Lung (tissue), 12 donors: ENCODE data around the gene SENP6. TPM values are rescaled to one million over a fixed set of nuclear protein-coding genes. Genes with fewer than 3 reads are reported as not detected.

Source experiments
- ATAC-seq: fragments of 200-7000 bp; cut with Tn5 transposase; one replicate; pipeline ENCODE4 v1.9.1; 2020; ENCODE audit warnings: moderate number of reproducible peaks; ENCODE audit not compliant: insufficient read depth, low FRiP score
- DNase-seq, 3 donors: peaks; one replicate each; pipeline ENCODE4 v3.0.0-alpha.2; 2013 to 2017
- H3K27ac ChIP-seq, 2 donors: one replicate each; pipeline ENCODE4 v1.5.1; 2013; ENCODE audit warnings: mild to moderate bottlenecking in 2 of 2, moderate library complexity in 2 of 2, control low read depth in 1 of 2, inconsistent platforms in 1 of 2, low read depth in 1 of 2, low read length in 1 of 2
- H3K27me3 ChIP-seq, 3 donors: one replicate each; pipeline ENCODE4 v1.5.1; 2013; ENCODE audit warnings: low read length in 2 of 3; ENCODE audit not compliant: control insufficient read depth in 3 of 3, insufficient read depth in 3 of 3
- H3K36me3 ChIP-seq, 4 donors: one replicate each; pipeline ENCODE4 v1.5.1; 2013; ENCODE audit warnings: low read length in 4 of 4, mild to moderate bottlenecking in 1 of 4, moderate library complexity in 1 of 4; ENCODE audit not compliant: control insufficient read depth in 4 of 4, insufficient read depth in 4 of 4
- H3K4me1 ChIP-seq, 5 donors: one replicate each; pipeline ENCODE4 v1.5.1; 2013; ENCODE audit warnings: low read length in 5 of 5, mild to moderate bottlenecking in 2 of 5, moderate library complexity in 1 of 5; ENCODE audit not compliant: control insufficient read depth in 5 of 5, insufficient read depth in 5 of 5
- H3K4me3 ChIP-seq: one replicate; pipeline ENCODE4 v1.5.1; 2013; ENCODE audit warnings: mild to moderate bottlenecking, control low read depth, moderate library complexity
- H3K9ac ChIP-seq, 2 donors: one replicate each; pipeline ENCODE4 v1.5.1; 2013; ENCODE audit warnings: low read length in 2 of 2, control low read depth in 1 of 2; ENCODE audit not compliant: insufficient read depth in 1 of 2
- H3K9me3 ChIP-seq, 4 donors: one replicate each; pipeline ENCODE4 v1.5.1; 2013; ENCODE audit warnings: low read length in 3 of 4, mild to moderate bottlenecking in 1 of 4, moderate library complexity in 1 of 4; ENCODE audit not compliant: control insufficient read depth in 4 of 4, insufficient read depth in 3 of 4
- WGBS, 2 donors: extraction: QIAGEN DNeasy Blood & Tissue Kit; methylation state at CpG; one replicate each; pipeline ENCODE4 v1.1.7; 2013; 5-methylcytosine and 5-hydroxymethylcytosine counted together
- polyA plus RNA-seq, 2 donors: library from polyadenylated mRNA; stranded (reverse); fragments of 200-250 nt; gene quantifications; one replicate each; pipeline ENCODE4 v1.2.1, GENCODE V29; 2013
- total RNA-seq, 2 donors: library from RNA; depleted of rRNA in 1 of 2; stranded (reverse); fragments of >200 nt in 1 of 2; gene quantifications; one replicate each; pipeline ENCODE4 v1.2.1, GENCODE V29; 2014 to 2021
- TF ChIP-seq, protein P1 (sequence below): IDR thresholded peaks from 2 replicates; pipeline ENCODE4 v1.5.1; 2012; ENCODE audit warnings: mild to moderate bottlenecking; ENCODE audit errors: control extremely low read depth, extremely low read depth
- donor health status: control.
- donor health status: control.
- donor health status: Bipolar disorder and iron deficiency.
- donor health status: healthy.
- donor health status: DM: yes; HTN: yes; CAD: no.

The SENP6 gene
- total and polyA plus RNA-seq, 4 donors, result 28.0 to 209 (median 62.8) TPM

DNA sequence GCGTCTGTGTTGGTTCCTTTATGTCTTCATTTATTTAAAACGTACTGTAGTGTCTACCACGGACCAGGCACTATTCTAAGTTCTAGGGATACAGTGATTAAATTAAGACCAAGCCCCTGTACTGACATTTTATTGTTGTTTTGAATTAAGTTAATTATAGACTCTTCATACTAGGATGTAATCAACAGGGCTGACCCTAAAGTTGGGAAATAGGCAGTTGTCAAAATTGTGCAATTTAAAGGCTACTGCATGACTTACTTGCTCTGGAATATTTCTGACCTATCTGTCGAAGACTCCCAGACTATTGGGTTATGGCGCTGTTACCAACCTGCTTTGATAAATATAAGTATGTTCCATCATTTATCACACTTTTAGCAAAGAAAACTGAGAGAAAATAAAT is 154.0 kb downstream of the SENP6 start:
- TF ChIP-seq, protein P1, sequence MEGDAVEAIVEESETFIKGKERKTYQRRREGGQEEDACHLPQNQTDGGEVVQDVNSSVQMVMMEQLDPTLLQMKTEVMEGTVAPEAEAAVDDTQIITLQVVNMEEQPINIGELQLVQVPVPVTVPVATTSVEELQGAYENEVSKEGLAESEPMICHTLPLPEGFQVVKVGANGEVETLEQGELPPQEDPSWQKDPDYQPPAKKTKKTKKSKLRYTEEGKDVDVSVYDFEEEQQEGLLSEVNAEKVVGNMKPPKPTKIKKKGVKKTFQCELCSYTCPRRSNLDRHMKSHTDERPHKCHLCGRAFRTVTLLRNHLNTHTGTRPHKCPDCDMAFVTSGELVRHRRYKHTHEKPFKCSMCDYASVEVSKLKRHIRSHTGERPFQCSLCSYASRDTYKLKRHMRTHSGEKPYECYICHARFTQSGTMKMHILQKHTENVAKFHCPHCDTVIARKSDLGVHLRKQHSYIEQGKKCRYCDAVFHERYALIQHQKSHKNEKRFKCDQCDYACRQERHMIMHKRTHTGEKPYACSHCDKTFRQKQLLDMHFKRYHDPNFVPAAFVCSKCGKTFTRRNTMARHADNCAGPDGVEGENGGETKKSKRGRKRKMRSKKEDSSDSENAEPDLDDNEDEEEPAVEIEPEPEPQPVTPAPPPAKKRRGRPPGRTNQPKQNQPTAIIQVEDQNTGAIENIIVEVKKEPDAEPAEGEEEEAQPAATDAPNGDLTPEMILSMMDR, result no peak

DNA sequence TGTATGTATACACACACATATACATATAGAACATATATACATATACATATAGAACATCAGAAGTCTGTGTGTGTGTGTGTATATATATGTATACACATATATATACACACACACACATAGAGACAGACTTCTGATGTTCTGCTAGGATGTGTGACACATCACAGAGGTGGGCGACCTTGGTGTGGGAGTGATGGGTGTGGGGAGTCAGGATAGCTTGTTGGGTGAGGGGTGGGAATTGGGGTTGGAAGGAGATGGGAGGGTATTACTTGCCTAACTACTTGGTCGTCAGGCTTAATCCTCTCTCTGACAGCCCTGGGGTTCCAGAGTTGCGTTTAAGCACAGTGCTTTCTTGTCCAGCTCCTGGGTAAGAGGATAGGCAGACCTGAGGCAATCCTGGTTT is 155.6 kb downstream of the SENP6 start:
- ATAC-seq (no peak), DNase-seq (no peak)
- Histone ChIP-seq H3K4me1 (peaks cover 0 to 2% (median 0%) of the 10 kb centered on the region in 5 donors), H3K9ac (no peak overlapping the region), H3K9me3 (no peaks in the 10 kb centered on the region), H3K27ac (no peak overlapping the region), H3K36me3 (no peaks in the 10 kb centered on the region), H3K27me3 (no peaks in the 10 kb centered on the region), H3K4me3 (no peak overlapping the region)
- TF ChIP-seq, protein P1, result no peak
- 84 to 93% methylated on average over 3 of the region's 3 CpGs for WGBS, 2 donors

More for the DNA sequence above, 154.0 kb downstream of the SENP6 start:
- 89 to 92% methylated on average over 5 of the region's 5 CpGs for WGBS, 2 donors
- Histone ChIP-seq H3K27me3 (no peaks in the 10 kb centered on the region), H3K4me3 (no peak overlapping the region), H3K36me3 (no peaks in the 10 kb centered on the region), H3K4me1 (peaks cover 0 to 2% (median 0%) of the 10 kb centered on the region in 5 donors), H3K27ac (no peak overlapping the region), H3K9ac (no peak overlapping the region), H3K9me3 (no peaks in the 10 kb centered on the region)
- DNase-seq, result no peak
- ATAC-seq, result no peak

DNA sequence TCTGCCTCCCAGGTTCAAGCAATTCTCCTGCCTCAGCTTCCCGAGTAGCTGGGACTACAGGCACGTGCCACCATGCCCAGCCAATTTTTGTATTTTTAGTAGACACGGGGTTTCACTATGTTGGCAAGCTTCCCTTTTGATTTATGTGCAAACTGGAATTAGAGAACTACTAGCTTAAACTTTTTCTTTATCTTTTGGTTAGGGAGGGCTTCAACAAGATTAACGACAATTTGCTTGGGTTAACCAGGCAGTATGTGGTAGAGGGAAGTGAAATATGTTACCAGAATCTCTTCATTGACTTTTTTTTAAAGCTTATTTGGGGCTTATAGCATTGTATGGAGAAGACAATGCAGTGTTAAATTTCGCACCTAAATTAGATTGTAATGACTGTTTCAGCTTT is 156.4 kb downstream of the SENP6 start:
- H3K27ac ChIP-seq, result no peak overlapping the region
- H3K9ac ChIP-seq, result no peak overlapping the region
- 39 to 59% methylated on average over 5 of the region's 5 CpGs for WGBS, 2 donors
- TF ChIP-seq, protein P1, result no peak
- no peak for DNase-seq
- H3K27me3 ChIP-seq, result no peaks in the 10 kb centered on the region
- no peak overlapping the region for H3K4me3 ChIP-seq
- H3K9me3 ChIP-seq, result no peaks in the 10 kb centered on the region
- H3K36me3 ChIP-seq, result no peaks in the 10 kb centered on the region
- no peak for ATAC-seq
- H3K4me1 ChIP-seq, result peaks cover 0 to 2% (median 0%) of the 10 kb centered on the region in 5 donors

DNA sequence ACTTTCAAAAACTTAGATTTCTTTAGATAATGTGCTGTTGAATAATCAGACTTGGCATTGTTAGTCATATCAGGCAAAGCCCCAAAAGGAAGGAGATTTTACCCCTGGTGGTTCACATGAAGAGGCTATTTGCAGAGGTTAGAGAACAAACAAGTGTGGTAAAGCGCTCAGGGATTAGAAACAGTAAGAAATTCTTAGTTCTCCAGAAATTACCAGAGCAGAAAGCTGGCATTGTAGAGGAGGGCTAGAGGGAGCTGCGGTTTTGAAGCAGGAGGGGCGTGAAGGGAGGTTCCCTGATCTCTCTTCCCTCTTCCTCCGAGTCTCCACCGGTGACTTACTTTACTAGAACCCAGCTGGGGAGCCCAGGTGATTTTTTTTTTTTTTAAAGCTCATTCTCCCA is 157.5 kb downstream of the SENP6 start:
- TF ChIP-seq, protein P1, result no peak
- 41 to 49% methylated on average over 5 of the region's 5 CpGs for WGBS, 2 donors
- no peak for DNase-seq
- Histone ChIP-seq H3K36me3 (no peaks in the 10 kb centered on the region), H3K9ac (no peak overlapping the region), H3K4me3 (no peak overlapping the region), H3K27me3 (no peaks in the 10 kb centered on the region), H3K27ac (no peak overlapping the region), H3K9me3 (no peaks in the 10 kb centered on the region), H3K4me1 (no peaks in the 10 kb centered on the region)
- ATAC-seq, result no peak
